GM19467 (cell line): Measurements from ENCODE around the gene EPHB1.
"Not testable (repeated sequence)": the region's sequence is repeated elsewhere in the genome, so short reads cannot be mapped to it uniquely, and the experiment has no call there.

Experiments used
- ATAC-seq: cut with Tn5 transposase; IDR thresholded peaks from one replicate; pipeline ENCODE4 v1.9.1; 2021; ENCODE audit warnings: mild to moderate bottlenecking, moderate library complexity; ENCODE audit not compliant: unreplicated experiment

EPHB1 gene

DNA sequence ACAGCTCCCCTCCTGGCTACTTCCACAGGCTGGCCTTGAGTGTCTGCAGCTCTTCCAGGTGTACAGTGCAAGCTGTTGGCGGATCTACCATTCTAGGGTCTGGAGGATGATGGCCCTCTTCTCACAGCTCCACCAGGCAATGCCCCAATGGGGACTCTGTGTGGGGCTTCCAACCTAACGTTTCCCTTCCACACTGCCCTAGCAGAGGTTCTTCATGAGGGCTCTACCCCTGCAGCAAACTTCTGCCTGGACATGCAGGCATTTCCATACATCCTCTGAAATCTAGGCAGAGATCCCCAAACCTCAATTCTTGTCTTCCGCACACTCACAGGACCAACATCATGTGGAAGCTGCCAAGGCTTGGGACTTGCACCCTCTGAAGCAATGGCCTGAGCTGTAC lies 438.4 kb downstream of the EPHB1 start:
- ATAC-seq = not testable (repeated sequence)

DNA sequence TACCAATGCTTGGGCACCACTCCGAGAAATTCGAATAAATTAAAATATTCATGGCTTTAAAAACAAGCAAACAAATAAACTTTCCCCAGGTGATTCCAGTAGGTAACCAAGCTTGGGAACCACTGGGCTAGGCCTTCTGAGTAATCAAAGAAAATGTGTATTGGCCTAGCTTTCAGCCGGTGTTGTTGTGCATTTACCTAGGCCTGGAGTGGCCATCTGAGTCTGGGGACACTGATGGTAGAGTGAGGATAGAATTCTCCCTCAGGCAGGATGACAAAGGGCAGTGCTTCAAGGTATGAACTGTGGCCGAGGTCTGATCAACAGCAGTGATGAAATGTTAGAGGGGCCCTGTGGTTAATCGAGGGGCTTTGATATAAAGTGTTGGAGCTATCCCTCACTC lies 440.5 kb downstream of the EPHB1 start:
- no peak for ATAC-seq

DNA sequence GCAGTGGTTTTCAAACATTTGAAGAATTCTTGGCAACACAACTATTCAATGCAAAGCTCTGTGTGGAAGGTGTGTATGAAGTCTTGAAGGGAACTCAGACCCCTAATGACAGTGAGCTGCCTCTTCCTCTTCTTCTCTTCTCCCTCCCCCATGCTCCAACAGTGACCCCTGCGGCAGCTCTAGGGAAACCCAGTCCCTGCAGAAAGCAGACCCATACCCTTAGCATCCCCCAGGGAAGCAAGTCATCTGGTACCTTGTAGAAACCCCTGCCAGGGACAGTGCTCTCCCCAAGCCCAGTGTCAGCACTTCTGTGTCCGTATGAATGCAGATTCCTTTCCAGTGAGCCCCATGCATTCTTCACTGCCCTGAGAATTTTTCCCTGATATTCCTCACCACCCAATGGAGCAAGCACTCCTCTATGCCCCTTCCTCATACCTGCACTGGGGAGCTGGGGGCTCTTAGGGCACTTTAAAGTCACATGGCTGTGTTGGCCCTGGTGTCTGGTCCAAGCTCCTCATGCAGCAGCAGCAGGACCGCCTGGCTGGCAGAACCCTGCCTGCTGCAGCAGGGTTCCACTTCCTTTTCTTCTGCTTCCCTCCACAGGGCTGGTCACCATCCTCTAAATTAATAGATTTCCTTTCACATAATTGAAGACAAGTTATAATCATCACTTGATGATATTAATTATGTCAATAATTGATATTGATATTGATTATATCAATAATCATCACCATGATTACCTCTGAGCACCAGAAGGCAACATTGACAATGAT lies 442.5 kb downstream of the EPHB1 start:
- no peak for ATAC-seq

DNA sequence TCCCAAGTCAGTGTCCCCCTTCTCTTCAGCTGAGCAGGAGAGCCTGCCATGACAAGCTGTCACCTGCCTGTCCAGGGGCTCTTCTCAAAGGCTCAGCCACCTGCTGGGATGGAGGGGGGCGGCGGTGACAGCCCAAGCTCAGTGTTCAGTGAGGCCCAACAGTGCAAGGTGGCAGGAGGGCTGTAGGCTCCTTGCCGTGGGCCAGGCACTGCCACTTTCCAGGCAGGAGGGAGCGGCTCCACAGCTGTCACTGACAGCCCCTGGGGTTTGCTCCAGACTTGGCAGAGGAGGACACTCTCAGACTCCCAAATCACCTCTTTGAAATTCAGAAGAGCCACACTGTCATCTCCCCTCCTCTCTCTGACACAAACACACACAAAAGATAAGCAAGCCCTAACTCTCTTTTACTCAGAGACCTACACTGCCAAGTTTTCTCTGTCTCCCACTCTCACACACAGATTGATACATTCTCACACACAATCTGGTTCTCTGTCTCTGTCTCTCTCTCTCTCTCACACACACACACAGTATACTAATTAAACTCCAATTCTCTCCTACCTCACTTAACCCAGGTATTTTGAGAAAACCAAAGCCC lies 443.3 kb downstream of the EPHB1 start:
- no peak for ATAC-seq

DNA sequence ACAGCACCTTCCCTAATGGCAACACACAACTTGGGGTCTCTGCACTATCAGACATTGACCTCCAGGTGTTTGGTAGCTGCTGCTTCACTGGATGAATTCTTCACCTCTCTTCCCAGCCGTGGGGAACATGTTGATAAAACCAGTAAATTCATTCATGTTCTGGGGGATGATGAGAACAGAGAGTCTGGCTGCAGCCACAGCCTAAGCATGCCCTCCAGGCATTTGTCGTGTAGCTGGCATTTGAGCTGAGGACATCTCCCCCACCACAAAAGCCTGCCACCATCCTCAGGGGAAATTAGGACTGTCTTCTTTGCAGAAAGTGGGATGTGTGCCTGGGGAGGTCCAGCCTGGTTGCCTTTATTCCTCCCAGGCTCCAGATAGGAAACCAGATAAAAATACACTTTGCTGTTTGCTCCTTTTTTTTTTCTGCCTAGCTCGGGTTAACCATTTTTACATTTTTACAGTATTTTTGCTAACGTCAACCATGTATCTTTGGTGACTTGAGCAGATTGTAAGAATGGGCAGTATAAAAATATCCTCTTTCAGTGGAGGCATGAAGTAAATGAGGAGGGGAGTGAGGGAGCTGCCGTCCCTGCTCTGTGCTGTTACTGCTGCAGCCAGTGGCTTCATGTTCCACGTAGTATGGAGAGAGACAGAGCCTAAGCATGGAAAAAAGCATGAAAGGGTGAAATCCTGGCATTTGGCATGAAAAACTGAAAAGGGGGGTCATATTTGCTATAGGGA lies 444.0 kb downstream of the EPHB1 start:
- ATAC-seq = no peak

DNA sequence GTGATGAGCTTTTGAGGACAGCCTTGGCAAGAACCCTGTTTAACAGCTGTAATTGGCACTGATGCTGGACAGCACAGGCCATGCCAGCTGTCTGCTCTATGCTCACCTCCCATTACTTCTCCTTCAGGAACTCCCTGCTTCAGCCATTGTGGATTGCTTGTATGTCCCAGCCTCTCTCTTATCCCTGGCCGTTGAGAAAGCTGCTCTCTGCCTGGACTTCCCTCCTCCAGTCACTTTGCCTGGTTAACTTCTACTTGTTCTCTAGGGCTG lies 444.5 kb downstream of the EPHB1 start:
- ATAC-seq = no peak

DNA sequence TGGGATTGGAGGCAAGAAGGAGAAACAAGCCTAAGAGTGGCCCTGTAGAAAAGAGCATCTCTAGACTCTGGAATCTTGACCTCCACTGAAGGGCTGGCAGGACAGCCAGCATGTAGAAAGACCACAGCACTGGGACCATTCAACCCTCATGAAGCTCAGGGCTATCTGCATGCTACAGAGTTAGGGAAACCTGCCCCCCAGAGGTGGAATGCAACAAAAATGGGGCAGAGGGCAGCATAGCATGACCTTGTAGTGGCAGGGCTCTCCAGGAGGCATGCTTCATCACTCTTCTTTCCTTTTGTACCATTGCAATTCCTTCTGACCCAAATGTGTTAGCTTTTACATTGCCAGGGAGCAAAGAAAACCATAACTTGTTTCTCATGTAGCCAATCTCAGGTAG lies 445.4 kb downstream of the EPHB1 start:
- no peak for ATAC-seq

DNA sequence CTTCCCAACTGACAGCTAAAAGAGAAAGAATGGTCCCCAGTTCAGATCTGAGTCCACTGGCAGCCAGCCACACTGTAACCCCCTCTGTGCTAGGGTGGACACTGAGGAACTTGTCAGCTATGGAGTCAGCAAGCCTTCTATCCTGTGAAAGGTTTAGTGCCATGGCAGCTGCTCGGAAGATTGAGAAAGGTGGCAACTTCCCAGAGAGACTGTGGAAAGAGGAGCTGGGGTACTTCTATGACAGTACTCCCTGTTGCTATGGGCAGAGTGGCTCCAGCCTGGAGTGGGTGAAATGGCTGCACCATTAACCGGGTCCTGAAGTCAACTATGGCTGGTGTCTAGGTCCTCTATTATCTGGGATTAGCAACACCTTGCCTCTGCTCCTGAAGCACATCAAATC lies 447.2 kb downstream of the EPHB1 start:
- ATAC-seq = no peak

DNA sequence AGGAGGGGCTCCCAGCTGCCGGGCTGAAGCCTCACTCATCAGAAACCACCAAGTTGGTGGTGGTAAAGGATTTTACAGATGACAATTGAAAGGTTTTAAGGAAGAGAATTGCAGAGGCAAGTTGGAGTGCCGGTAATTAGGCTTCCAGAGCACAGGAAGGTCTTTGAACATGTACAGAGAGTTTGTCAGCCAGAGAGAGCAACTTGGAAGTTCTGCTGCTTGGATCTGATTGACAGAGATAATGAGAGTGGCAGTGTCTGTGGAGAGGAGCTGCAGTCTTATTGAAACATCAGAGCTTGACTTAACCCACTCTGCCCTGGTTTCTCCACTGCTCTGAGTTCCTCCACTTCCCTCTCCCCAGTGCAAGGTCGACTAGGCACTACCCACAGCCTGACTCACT lies 448.6 kb downstream of the EPHB1 start:
- no peak for ATAC-seq

DNA sequence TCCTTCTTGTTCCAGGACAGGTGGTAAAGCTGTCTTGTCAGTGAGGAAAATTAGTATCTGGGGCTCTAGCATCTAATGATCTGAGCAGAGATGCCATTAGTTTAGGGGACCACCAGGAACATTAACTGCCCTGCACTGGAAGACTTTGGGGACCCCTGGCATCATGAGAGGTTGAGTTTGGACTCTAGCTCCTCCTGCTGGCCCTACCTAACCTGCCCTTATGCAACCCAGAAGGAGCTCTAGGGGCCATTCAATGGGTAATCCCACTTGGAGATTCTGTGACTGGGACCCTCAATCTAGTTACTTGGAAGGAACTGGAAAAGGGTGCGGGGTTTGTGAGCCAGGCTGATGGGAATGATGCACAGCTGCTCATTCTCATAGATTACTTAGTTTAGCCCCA lies 451.0 kb downstream of the EPHB1 start:
- no peak for ATAC-seq

DNA sequence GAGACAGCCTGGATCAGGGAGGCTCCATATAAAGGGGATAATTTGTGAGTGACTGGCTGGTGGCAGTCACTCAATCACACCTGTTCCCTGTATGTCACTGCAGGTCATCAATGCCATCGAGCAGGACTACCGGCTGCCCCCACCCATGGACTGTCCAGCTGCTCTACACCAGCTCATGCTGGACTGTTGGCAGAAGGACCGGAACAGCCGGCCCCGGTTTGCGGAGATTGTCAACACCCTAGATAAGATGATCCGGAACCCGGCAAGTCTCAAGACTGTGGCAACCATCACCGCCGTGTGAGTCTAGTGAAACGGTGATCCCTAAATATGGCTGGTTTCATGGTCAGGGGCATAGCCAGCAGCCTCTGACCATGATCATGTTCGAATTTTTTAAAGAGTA lies 453.2 kb downstream of the EPHB1 start:
- no peak for ATAC-seq

DNA sequence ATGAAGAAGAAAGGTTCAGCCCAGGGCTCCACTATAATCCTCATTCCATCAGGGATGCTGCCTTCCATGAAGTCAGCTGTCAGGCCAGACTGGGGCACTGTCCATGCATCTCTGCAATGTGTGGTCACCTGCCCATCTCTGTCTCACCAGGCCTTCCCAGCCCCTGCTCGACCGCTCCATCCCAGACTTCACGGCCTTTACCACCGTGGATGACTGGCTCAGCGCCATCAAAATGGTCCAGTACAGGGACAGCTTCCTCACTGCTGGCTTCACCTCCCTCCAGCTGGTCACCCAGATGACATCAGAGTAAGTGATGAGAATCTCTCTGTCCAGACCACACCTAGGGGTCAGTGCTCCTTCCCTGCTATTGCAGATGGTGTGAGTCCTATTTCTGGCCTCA lies 454.1 kb downstream of the EPHB1 start:
- no peak for ATAC-seq

DNA sequence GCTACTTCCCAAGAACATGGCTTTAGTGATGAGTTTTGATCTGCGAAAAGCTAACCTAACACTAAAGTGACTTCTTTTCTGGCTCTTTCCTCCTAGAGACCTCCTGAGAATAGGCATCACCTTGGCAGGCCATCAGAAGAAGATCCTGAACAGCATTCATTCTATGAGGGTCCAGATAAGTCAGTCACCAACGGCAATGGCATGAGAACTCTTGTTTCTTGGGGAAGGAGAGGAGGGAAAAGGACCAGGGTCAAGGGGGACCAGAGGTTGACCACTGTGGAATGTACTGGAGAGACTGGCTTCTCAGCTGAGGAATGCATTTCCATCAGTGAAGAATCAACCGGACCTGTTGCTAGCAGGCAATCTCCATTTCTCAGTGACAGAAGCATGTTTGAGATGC lies 463.9 kb downstream of the EPHB1 start:
- ATAC-seq = no peak

DNA sequence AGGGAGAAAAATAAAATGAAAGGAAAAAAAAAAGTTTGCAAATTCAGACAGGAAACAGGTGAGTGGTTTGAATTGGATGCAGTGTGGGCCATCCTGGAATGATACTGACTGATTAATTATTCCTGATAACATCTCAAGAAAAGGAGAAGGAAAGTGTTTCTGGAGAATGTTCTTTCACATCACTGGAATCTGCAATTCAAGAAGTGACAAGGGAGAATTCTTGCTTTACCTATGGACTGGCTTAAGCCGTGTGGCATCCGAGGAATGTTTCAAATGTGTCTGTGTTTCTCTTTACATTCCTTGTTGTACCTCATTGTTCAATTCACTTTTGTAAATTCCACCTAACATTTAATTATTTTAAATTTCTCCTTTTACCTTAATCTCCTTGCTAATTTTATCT lies 465.0 kb downstream of the EPHB1 start:
- no peak for ATAC-seq

DNA sequence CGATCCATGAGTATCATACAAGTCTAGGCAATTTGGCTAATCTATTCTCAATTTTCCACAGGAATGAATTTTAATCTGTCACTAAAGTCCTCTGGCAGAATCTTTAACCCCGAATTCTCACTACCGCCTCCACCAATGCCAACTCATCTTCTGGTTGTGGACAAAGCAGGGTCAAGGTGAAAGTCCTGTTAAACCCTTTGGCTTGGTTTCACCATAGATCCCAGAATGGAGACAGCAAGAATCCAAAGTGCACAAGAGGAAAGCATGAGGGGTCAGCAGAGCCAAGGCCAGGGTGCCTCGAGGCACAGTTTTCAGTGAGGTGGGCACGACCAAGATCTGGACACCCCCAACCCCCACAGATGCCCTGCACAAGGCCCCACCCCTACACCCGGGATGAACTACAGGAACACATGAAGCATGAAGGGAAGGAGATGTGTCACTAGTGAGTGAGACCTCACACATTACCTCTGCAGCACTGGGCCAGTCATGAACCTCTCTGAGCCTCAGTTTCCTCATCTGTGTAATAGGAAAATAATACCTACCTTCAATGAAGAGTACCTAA lies 466.2 kb downstream of the EPHB1 start:
- ATAC-seq = no peak

DNA sequence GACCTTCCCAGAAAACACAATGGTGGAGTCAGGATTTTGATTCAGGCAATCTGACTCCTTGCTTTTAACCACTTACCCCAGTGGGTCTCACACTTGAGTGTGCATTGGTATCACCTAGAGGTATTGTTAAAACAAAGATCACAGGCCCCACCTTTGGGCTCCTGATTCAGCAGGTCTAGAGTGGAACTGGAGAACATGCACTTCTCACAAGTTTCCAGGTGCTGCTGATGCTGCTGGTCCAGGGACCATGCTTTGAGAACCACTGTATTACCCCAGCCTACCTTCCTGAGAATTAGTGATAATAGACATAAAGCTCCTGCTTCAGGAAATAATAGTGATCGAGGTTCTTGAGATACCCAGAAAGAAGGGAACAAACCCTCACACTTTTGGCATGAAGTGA lies 466.9 kb downstream of the EPHB1 start:
- no peak for ATAC-seq

DNA sequence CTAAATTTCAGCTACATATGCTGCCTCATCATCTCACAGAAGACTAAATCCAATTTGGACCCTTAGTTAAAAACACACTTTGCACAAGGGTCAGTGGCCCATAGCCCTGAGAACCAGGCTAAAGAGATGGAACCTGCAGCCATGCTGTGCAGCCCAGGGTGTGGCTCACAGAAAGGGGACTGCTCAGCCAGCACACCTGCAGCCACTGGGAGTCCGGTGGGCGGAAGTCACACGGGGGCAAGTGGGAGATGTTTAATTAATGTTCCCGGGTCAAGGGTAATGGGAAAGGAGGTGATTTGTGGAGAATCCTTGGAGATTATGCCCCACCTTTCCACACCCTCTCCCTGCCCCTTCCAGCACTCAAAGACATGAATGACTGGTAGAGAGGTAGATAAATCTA lies 467.4 kb downstream of the EPHB1 start:
- no peak for ATAC-seq

DNA sequence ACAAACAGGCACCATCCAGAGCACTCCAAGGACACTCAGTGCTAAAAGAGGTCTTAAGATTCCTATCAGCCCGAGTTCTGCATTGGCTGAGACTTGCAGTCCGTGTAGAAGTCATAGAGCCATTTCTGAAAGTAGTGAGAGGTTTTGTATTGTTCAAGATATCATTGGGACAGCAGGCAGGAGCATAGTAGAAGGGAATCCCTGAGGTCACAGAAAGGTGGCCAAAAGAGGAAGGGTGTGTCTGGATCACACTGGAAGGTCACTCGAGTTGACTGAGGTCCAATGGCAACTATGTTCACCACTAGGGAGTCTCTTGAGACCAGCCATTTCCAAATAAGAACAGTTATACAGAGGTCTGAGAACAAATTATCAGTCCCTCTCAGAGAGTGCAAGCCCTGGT lies 468.3 kb downstream of the EPHB1 start:
- no peak for ATAC-seq

DNA sequence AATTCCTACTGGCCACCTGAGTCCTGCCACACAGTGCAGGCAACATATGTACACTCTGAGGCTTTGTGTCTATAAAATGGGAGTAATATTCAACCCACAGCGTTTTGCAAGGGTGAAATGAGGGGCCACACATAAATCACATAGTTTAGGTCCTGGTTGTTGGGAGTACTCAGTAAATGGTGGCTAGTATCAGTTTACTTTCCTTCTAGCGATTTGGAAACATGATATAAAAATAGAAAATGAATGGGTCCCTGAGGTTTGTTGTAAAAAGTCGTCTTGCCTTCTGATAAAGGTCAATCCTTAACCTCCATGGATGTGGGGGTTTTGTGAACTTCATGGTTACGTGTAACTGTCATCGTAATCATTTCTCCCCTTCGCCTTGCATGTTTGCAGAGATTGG lies 472.4 kb downstream of the EPHB1 start:
- no peak for ATAC-seq

DNA sequence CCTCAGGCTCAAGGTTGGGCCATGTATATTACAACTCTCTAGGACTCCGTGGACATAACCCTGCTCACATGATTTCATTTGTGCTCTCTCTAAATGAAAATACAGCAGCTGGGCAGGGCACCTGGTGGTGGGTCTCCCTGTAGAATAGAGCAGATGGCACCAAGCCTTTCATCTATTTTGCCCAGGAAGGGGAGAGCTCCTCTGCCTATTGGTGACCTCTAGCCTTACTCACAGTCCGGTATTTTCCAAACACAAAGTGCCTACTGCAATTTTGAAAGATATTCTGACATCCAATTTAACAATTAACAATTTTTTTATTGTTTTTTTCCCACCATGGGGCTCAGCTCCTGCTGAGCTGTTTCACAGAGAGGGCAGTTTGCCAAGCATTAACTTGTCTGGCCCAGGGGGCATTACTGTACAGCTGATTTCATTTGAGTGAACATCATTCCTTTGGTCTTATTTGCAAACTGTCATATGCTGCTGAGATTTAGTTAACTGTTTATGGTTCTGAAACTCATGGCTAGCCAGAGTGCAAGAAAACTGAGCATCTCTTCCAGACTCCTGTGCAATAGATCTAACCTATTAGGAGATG lies 474.0 kb downstream of the EPHB1 start:
- ATAC-seq = no peak

DNA sequence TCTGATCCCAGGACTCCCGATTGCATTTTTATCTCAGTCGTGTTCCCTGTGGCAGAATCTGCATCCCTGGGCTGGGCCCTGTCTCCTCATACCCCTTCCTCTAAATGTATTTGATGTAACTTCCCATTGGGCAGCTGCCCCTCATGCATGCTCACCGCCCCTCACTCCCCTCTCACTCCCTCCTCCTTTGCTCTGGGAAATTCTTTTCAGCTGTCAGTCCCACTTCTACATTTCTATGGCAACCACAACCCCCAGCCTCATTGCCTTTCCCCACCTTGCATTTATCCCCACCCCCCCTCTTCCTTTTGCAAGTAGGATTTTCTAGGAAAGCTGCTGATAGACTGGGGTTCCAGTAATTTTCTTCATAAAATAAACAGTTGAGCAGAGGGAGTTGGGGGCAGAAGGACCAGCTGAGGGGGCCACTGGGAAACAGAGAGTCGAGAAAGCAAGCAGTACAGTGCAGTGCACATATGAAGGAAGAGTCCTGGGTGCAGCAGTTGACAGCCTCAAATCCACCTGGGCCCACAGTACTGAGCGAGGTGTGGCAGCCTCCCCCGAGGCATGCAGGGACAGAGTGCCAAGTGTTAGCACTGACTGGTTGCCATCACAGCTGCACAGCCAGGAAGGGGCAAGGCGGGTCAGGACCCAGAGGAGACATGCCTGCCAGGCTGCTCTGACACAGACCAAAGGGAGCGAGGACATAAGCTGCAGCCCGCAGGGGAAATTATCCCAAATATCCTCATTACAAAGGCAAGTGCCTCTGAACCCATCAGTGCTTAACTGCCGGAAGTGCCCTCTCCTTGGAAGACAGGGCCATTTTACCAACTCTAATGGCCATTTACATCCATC lies 476.3 kb downstream of the EPHB1 start:
- ATAC-seq = no peak
